Measurements from ENCODE around the gene NOB1.

GRCh38 chr16:69717066-69717465 lies 37.7 kb downstream of the NOB1 start:
- no peak for TF ChIP-seq POLR2A (IDR thresholded peaks at IDR 0.05)
- TF ChIP-seq, protein P1, sequence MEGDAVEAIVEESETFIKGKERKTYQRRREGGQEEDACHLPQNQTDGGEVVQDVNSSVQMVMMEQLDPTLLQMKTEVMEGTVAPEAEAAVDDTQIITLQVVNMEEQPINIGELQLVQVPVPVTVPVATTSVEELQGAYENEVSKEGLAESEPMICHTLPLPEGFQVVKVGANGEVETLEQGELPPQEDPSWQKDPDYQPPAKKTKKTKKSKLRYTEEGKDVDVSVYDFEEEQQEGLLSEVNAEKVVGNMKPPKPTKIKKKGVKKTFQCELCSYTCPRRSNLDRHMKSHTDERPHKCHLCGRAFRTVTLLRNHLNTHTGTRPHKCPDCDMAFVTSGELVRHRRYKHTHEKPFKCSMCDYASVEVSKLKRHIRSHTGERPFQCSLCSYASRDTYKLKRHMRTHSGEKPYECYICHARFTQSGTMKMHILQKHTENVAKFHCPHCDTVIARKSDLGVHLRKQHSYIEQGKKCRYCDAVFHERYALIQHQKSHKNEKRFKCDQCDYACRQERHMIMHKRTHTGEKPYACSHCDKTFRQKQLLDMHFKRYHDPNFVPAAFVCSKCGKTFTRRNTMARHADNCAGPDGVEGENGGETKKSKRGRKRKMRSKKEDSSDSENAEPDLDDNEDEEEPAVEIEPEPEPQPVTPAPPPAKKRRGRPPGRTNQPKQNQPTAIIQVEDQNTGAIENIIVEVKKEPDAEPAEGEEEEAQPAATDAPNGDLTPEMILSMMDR (IDR thresholded peaks at IDR 0.05), result no peak
